NCI-H460 (cell line): ENCODE data around the gene IL36A. TPM values are rescaled to one million over a fixed set of nuclear protein-coding genes. Genes with fewer than 3 reads are reported as not detected.

ENCODE experiments used
- DNase-seq: peaks from one replicate; pipeline ENCODE4 v3.0.0-alpha.2; 2016; ENCODE audit warnings: low read depth; ENCODE audit errors: extremely low read depth
- total RNA-seq: library from RNA; depleted of rRNA; stranded (reverse); fragments of >200 nt; shearing (Covaris generic); gene quantifications from 2 replicates; pipeline ENCODE4 v1.2.3, GENCODE V29; 2014

The IL36A gene
- total RNA-seq, 1 experiment from 2014 or later = not detected

DNA sequence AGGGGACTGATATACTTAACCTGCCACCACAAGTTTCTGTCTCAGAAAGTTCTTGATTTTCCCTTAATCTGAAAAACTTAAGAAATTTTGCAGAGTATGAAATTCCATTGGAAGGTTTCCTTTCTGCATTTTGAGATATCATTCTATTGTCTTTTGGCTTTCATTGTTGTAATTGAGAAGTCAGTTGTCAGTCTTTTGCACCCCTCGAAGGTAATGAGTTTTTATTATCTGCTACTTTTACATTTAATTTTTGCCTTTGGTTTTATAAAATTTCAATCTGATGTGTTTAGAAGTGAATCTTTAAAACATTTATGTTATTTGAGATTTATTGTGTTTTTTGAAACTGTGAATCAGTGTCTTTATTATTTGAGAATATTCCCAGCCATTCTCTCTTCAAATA, 4.8 kb upstream of the IL36A start:
- DNase-seq = no peak

DNA sequence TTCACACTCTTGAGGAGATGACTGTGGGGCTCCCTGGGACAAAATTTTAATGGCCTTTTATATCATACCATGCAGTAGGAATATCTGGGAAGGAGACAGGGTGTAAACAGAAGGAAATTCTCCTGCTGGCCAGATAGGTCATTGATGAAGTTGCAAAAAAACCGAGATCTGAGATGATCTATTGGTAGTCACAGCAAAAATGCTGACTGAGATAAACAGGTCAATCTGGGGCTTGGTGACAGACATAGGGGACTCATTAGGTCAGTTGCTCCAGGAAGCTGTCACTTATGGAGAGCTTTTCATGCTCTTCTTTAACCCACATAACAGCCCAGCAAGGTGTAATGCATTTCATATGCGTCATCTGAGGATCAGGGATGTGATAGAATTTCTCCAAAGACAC, 2.6 kb upstream of the IL36A start:
- no peak for DNase-seq

DNA sequence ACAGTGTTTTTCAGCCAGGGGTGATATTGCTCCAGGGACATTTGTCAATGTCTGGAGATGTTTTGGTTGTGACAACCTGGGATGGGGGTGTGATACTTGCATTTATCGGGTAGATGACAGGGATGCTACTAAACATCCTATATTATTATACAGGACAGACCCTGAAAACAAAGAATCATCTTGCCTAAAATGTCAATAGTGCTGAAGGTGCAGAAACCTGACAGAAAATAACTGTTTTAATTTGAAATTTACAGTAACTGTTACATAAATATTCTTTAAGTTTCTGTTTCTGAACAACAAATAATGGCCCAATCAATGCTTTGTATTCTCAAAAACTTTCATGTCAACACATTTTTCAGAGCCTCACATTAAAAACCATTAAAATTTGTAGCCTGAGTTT, 2.0 kb downstream of the IL36A start:
- no peak for DNase-seq

DNA sequence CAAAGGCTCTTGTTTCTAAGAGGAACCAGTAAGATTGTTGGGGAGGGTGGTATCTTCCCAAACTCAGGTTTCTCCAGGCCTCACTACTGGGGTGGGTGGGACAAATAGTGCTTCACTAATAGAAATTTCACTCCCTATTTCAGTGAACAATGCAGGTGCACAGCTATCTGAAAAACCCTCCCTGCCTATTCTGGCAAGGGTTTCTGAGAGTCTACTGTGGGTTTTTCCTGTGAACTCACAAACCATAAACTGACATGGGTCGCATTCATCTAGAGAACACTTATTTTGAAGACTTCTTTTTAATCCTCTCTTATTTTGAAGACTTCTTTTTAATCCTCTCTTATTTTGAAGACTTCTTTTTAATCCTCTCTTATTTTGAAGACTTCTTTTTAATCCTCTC, 4.4 kb downstream of the IL36A start:
- no peak for DNase-seq

- no peak for DNase-seq
Measured at GRCh38 chr2:113010088-113010487, 4.8 kb downstream of the IL36A start.

DNA sequence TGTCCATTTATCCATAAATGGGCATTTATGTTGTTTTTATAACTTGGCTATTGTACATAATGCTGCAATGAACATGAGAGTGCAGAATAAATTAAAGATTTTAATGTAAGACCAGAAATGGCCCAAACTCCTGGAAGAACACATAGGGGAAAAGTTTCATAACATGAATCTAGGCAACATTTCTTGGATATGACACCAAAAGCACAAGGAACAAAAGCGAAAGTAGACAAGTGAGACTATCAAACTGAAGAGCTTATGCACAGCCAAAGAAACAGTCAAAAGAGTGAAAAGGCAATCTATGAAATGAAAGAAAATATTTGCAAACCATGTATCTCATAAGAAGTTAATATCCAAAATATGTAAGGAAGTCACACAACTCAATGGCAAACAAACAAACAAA, 5.8 kb downstream of the IL36A start:
- no peak for DNase-seq

GRCh38 chr2:113012436-113013335, 7.4 kb downstream of the IL36A start:
- DNase-seq = peak; percentile 22

DNA sequence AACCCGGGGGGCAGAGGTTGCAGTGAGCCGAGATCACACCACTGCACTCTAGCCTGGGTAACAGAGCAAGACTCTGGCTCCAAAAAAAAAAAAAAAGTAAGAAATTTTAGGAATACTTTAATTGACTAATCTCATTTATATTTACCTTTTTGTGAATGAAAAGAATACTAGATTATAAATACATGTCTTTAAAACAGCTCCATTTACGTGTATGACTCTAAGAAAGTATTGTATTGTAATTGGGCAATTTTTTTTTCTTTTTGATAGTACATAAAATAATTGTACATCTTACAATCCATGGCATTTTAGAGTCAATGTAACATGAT, 8.0 kb downstream of the IL36A start:
- DNase-seq = no peak

DNA sequence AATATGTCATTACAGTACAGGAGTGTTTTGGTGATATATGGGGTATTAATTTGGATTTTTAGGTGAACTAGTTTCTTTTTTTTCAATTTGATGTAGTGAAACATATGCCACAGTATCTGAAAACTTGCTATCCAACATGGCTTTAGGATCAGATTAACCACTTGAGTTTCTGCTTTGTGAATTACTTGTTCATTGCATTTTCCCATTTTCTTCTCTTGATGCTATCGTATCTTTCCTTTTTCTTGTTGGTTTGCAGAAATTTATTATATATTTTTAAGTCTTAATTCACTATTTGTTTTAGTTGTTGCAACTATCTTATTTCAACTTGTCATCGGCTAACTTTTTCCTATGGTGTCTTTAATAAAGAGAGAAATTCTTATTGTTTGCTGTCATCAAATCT, 8.8 kb downstream of the IL36A start:
- DNase-seq = no peak

DNA sequence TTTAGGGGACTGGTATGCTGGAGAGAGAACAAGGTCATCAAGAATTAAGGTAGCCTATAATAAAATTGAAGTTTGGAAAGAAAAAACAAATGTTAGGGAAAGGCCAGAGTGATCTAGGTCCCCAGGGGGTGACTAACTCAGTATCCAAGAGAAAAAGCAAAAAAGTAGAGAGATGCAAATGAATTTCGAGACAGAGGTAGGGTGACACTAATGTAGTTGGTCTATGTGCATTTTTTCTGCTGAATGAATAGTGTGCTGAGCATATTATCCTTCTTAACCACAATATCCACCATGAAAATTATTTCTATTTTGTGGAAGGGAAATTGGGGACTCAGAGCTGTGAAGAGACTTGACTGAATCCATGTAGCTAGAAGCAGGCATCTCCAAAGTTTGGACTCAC, 9.8 kb downstream of the IL36A start:
- no peak for DNase-seq

- no peak for DNase-seq
Measured at GRCh38 chr2:113015655-113016054, 10.4 kb downstream of the IL36A start.

GRCh38 chr2:113018509-113018908, 13.2 kb downstream of the IL36A start:
- no peak for DNase-seq

DNA sequence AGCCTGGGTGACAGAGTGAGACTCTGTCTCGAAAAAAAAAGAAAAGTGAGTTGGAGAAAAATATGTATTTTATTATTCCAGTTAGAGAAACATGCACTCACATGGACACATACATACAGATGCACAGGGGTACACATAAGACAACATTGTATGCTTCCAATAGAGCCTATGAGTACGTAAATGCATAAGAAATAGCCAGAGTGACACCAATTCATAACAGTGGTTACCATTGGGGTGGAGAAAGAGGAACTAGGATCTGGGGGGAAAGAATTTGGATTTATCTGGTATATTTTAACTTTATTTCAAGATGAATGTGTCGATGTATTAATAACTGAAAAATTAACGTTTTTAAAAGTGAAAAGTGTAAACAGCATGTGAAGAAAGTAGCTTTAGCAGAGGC, 16.1 kb downstream of the IL36A start:
- no peak for DNase-seq

- no peak for DNase-seq
Measured at GRCh38 chr2:113024764-113025163, 19.5 kb downstream of the IL36A start.

DNA sequence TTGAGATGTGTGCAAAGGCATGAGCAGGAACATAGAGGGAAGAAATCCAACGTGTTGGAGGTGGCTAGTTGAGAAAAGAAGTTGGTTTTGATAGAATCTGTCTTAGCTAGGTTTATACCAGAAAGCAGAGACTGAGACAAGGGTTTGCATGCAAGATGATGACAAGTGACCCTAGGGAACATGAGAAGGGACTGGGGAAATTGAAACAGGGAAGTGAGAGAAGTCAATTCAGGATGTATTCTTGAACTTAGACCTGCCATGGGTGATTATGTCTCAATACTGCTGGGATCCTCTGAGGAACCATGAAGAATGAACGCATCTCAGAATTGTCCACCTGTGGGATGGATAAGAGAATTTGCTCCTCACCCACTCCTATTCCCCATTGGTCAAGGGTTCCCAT, 20.5 kb downstream of the IL36A start:
- no peak for DNase-seq

DNA sequence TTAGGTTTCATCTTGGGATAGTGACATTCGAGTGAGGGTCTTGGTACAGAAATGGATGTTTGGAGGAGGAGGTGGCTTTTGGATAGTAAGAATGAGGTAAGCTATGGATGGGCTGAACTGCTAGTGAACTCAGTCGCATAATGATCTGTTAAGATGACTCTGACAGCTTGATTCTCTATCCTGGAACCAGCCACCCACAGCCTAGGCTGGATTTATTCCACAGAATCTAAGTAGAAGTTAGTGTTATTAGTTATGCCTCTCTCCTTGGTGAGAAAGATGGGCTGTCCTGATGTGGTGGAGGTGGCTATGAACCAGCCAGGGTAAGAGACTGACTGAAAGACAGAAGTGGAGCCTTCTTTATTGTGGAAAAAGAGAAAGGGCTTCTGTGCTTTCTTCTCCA, 22.4 kb downstream of the IL36A start:
- no peak for DNase-seq

- no peak for DNase-seq
Measured at GRCh38 chr2:113028112-113028511, 22.9 kb downstream of the IL36A start.

GRCh38 chr2:113032737-113033136, 27.5 kb downstream of the IL36A start:
- no peak for DNase-seq

GRCh38 chr2:113034016-113034415, 28.8 kb downstream of the IL36A start:
- DNase-seq = no peak

- no peak for DNase-seq
Measured at GRCh38 chr2:113036763-113037162, 31.5 kb downstream of the IL36A start.

- DNase-seq = no peak
Measured at GRCh38 chr2:113038291-113038690, 33.0 kb downstream of the IL36A start.

- DNase-seq = no peak
Measured at GRCh38 chr2:113039158-113039557, 33.9 kb downstream of the IL36A start.

- DNase-seq = no peak
Measured at GRCh38 chr2:113039719-113040118, 34.5 kb downstream of the IL36A start.
